22Rv1 (cell line): ENCODE data around the gene NUP210.

Experiments
- CTCF ChIP-seq: fragments of 450-650 bp; IDR thresholded peaks from 2 replicates; pipeline ENCODE4 v1.5.1; 2017; ENCODE audit warnings: mild to moderate bottlenecking
- ZFX ChIP-seq: fragments of 450-650 bp; IDR thresholded peaks from 2 replicates; pipeline ENCODE4 v1.6.1; 2017; ENCODE audit warnings: antibody characterized with exemption, borderline replicate concordance

GRCh38 chr3:13373975-13374586 is 46.0 kb downstream of the NUP210 start:
- TF ChIP-seq CTCF = no peak
- TF ChIP-seq ZFX = no peak
